ENCODE measurements around the gene BACE2. TPM values are rescaled to one million over a fixed set of nuclear protein-coding genes. Genes with fewer than 3 reads are reported as not detected.

BACE2 gene
- total RNA-seq, 4 donors from 2014 or later = 31.9 to 63.4 (median 50.0) TPM

DNA sequence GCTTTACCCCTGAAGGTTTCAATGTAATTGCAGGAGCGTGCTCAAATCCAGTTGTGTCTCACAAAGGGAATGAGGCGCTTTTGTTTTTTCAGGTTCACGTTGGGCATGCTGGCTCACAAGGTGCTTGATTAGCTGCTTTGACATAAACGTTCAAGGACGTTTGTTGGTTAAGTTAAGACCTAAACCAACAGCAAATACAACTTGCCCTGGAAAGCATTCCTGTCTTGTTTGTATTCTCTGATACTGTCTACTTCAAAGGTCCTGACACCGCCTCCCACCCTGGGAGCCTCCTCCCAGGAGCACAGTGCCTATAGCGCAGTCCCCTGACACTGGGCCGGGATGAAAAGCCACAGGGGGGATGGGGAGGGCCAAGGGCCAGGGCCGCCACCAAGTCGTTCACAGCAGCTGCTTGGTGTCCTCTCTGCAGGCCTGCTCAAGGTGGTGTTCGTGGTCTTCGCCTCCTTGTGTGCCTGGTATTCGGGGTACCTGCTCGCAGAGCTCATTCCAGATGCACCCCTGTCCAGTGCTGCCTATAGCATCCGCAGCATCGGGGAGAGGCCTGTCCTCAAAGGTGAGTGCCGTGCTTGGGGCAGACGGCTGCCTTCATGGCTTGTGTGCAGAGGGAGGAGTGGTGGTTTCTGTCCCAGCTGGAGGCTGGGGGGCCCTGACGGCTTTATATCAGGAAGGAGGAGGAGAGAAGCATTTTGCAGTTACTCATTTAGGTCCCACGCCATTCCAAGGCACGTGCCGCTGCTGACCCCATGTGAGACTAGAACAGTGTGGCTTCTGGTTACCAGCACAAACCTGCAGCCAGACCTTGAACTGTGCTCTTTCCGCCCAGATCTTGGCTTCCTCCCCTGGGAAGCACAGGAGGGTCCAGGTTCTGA, 154.8 kb downstream of the BACE2 start:
- no peak overlapping the region for H3K27ac ChIP-seq
- no peaks in the 10 kb centered on the region for H3K36me3 ChIP-seq
- H3K4me3 ChIP-seq = no peak overlapping the region

DNA sequence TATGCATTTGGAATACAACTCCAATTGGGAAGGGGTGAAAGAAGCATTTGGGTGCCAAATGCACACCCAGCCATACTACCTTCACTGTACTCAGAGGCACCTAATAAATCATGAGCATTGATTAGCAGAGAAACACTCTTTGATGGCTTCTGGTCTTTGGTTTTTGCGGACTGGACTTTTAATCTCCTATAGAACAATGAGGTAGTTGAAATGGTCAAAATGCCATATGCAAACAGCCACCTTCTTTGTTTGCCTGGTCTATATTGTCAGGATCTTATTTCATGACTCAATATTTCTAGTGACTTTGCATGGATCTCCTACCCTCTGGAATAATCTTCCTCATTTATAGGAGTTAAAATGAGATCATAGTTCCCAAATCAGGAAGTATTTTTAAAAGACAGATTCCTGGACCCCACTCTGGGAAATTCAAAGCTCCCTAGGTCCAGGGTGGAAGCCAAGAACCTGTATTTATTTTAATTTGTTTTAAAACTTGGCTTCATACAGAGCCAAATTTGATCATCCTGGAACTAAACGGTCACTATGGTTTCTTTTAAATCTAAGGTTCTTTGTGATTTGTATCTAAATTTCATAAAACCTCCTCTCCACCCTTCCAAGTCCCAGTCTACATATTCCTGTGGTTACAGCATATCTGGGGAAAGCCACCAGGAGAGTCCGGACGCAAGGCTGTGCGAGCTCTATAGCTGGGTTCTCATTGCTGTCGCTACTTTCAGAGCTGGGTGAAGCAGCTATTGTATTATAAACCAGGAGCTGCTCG, 157.4 kb downstream of the BACE2 start:
- no peak for ATAC-seq
- no peak for TF ChIP-seq POLR2A (IDR thresholded peaks at IDR 0.05)
- TF ChIP-seq EP300 (IDR thresholded peaks at IDR 0.05) = no peak
- no peak for TF ChIP-seq POLR2AphosphoS5 (IDR thresholded peaks at IDR 0.05)
- TF ChIP-seq, protein P1, sequence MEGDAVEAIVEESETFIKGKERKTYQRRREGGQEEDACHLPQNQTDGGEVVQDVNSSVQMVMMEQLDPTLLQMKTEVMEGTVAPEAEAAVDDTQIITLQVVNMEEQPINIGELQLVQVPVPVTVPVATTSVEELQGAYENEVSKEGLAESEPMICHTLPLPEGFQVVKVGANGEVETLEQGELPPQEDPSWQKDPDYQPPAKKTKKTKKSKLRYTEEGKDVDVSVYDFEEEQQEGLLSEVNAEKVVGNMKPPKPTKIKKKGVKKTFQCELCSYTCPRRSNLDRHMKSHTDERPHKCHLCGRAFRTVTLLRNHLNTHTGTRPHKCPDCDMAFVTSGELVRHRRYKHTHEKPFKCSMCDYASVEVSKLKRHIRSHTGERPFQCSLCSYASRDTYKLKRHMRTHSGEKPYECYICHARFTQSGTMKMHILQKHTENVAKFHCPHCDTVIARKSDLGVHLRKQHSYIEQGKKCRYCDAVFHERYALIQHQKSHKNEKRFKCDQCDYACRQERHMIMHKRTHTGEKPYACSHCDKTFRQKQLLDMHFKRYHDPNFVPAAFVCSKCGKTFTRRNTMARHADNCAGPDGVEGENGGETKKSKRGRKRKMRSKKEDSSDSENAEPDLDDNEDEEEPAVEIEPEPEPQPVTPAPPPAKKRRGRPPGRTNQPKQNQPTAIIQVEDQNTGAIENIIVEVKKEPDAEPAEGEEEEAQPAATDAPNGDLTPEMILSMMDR (IDR thresholded peaks at IDR 0.05) = no peak
- Histone ChIP-seq H3K9me3 (no peaks in the 10 kb centered on the region), H3K27ac (no peak overlapping the region), H3K4me1 (no peaks in the 10 kb centered on the region), H3K4me3 (no peak overlapping the region), H3K36me3 (no peaks in the 10 kb centered on the region), H3K27me3 (peaks cover 7% of the 10 kb centered on the region)
- WGBS, 2 donors (ENCODE audit: low coverage in 1 of 2) = 43 to 71% methylated on average over 3 to 7 of the region's 7 CpGs

More for the DNA sequence above, 154.8 kb downstream of the BACE2 start:
- Histone ChIP-seq H3K27me3 (peaks cover 28% of the 10 kb centered on the region), H3K4me1 (no peaks in the 10 kb centered on the region), H3K9me3 (no peaks in the 10 kb centered on the region)
- no peak for ATAC-seq
- TF ChIP-seq EP300 (IDR thresholded peaks at IDR 0.05) (no peak), POLR2AphosphoS5 (IDR thresholded peaks at IDR 0.05) (no peak), POLR2A (IDR thresholded peaks at IDR 0.05) (no peak)
- TF ChIP-seq, protein P1 (IDR thresholded peaks at IDR 0.05) = no peak
- 73 to 79% methylated on average over 8 to 9 of the region's 23 CpGs for WGBS, 2 donors (ENCODE audit: low coverage in 1 of 2)

DNA sequence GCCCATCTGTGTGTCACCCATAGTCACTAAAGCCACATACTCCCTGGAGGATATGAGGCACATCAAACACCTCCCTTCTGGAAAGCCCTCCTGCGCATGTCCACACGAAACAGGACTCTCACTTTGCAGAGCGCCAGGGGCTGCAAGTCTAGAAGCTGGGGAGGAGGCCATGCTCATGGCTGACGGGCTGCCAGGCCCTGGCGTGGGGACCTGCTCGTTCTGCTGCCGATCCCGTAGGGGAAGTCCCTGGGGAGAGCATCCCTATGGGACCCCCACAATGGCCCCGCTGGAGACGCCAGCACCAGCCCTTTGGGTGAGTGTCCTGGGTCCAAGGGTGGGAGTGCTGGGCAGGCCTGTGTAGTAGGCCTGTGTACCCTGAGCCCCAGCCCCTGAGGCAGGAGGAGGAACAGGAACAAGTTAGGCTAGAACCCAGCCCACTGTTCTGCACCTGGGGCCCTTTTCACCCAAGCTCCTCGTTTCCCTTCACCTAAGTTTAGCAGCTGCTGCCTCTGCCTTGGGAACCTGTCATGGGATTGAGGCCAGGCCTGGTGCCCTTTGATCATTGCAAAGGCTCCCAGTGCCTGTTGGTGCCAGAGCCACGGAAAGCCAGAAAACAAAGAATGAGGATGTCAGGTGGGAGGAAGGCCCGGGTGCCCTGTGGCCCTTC, 158.6 kb downstream of the BACE2 start:
- Histone ChIP-seq H3K4me3 (no peak overlapping the region), H3K9me3 (no peaks in the 10 kb centered on the region), H3K27me3 (peaks cover 7% of the 10 kb centered on the region), H3K36me3 (no peaks in the 10 kb centered on the region), H3K27ac (no peak overlapping the region), H3K4me1 (no peaks in the 10 kb centered on the region)
- WGBS, 2 donors (ENCODE audit: low coverage in 1 of 2) = 86 to 100% methylated on average over 1 to 2 of the region's 13 CpGs
- no peak for ATAC-seq
- TF ChIP-seq EP300 (IDR thresholded peaks at IDR 0.05) (no peak), POLR2A (IDR thresholded peaks at IDR 0.05) (no peak), POLR2AphosphoS5 (IDR thresholded peaks at IDR 0.05) (no peak)
- TF ChIP-seq, protein P1 (IDR thresholded peaks at IDR 0.05) = no peak

DNA sequence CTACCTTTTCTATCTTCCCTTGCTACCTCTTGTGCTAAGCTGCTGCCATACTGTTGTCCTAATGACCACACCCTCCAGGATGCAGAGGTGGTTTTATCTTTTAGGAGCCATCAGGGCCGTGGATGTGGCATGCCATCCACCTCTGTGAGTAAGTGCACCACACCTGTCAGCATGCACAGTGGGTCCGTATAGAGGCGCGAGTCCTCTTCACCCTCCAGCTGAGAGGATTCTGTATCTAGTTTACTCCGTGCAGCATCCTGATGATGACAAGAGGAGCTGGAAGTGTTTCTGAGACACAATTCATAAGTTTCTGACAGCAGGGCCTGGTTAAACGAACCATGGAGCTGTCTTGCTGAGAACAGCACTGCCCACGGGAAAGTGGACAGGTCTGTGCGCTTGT, 159.8 kb downstream of the BACE2 start:
- no peaks in the 10 kb centered on the region for H3K9me3 ChIP-seq
- whole genome bisulfite sequencing, 2 donors (ENCODE audit: low coverage in 1 of 2) = 78 to 100% methylated on average over 1 to 6 of the region's 8 CpGs
- TF ChIP-seq EP300 (IDR thresholded peaks at IDR 0.05) (no peak), POLR2A (IDR thresholded peaks at IDR 0.05) (no peak), POLR2AphosphoS5 (IDR thresholded peaks at IDR 0.05) (no peak)
- TF ChIP-seq, protein P1 (IDR thresholded peaks at IDR 0.05) = no peak

More for the DNA sequence above, 159.8 kb downstream of the BACE2 start:
- H3K27ac ChIP-seq = no peak overlapping the region
- H3K27me3 ChIP-seq = peaks cover 6% of the 10 kb centered on the region
- no peak overlapping the region for H3K4me3 ChIP-seq
- no peaks in the 10 kb centered on the region for H3K4me1 ChIP-seq
- no peaks in the 10 kb centered on the region for H3K36me3 ChIP-seq
- no peak for ATAC-seq
